Islet precursor cell (in vitro differentiated cells): ENCODE data around the gene CES4A.
"Not testable (repeated sequence)": the region's sequence is repeated elsewhere in the genome, so short reads cannot be mapped to it uniquely, and the experiment has no call there.

Experiments
- DNase-seq: peaks from one replicate; pipeline ENCODE4 v3.0.0-alpha.2; 2018

CES4A gene

GRCh38 chr16:66993558-66993957 is 5.2 kb downstream of the CES4A start:
- DNase-seq: not testable (repeated sequence)

GRCh38 chr16:66996324-66996982 is 8.1 kb downstream of the CES4A start:
- no peak for DNase-seq

DNA sequence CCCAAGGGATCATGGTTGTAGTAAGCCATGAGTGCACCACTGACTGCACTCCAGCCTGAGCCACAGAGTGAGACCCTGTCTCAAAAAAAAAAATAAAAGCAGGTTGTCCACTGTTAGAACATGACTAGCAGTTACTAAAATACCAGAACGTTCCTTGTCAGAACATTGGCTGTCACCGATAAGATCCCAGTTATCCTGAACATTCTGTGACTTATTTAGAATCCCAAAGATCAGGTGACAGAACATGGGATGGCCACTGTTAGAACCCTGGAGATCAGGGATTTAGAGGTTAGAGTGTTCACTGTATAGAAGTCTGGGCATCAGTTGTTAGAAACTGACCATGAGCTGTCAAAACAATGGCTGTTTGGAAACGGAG is 8.6 kb downstream of the CES4A start:
- DNase-seq: no peak

GRCh38 chr16:67000384-67001351 is 12.3 kb downstream of the CES4A start:
- DNase-seq: peak; percentile 71

GRCh38 chr16:67001726-67002125 is 13.3 kb downstream of the CES4A start:
- DNase-seq: no peak

DNA sequence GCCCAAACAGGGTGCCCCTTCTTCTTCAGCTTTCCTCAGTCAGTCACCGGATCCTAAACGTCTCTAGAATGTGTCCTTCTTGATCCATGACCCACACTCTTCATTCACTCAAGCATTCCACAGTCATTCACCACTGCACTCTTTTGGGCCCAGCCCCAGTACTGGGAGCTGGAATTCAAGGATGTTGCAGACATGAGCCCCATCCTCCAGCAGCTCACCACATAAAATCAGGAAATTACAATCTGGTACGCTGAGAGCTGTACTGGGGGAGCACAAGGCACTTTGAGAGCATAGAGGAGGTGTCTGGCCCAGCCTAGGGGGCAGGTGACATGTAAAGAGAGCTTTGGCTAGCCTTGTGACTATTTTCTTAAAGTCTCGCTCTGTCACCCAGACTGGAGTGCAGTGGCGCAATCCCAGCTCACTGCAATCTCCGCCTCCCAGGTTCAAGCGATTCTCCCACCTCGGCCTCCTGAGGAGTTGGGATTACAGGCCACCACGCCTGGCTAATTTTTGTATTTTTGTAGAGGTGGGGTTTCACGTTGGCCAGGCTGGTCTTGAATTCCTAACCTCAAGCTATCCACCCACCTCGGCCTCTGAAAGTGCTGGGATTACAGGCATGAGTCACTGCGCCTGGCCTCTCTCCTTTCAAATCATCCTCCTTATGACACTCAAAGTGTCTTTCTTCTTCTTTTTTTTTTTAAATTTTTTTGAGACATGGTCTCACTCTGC is 18.7 kb downstream of the CES4A start:
- peak; percentile 85 for DNase-seq

GRCh38 chr16:67009158-67009557 is 20.8 kb downstream of the CES4A start:
- no peak for DNase-seq

DNA sequence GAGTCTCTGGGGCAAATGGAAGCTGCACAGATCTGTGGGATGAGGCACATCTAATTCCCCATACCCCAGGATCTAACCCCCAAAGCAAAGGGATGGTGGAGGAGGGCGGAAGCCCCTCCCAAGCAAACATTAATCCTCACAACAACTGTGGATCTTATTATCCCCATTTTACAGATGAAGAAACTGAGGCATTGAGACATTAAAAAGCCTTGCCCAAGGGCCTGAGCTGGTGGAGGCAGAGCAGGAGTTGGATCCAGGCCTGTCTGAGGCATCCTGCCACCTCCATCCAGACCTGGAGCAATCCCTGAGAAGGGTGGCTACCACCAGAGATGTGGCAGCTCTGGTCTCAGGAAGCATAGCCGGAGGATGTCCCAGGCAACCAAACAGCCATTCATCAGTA is 22.9 kb downstream of the CES4A start:
- DNase-seq: no peak

- DNase-seq: no peak
Observed at GRCh38 chr16:67013233-67013822, 24.9 kb downstream of the CES4A start.

- peak; percentile 86 for DNase-seq
Observed at GRCh38 chr16:67013823-67014633, 25.6 kb downstream of the CES4A start.

DNA sequence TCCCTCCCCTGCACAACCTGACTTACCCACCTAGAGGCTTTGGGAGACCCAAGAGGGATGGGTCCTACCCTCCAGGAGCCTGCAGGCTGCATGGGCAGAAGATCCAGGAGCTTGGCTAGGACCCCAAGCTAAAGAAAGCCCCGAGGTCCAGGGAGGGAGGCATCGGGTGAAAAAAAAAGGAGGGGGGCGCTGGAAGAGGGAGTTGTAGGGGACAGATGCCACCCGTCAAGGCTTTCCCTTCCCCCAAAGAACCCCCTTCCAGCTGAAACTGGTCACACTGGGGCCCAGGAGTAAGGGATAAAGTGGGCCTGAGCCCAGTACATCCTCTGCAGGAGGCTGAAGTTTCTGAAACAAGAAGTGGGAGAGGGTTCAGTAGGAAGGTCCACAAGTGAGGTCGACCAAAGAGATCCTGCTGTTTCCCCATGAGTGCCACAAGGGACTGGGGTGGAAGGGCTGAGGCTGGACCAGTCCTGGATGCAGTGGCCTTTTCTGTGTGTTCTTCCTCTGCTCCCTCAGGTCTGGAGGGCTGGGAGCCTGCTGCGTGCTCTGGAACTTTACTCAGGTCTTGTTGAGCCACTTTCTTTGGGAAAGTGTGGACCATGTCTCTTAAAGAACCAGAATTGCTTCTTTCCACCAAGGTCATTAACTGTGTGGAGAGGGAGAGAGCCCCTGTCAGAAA is 26.4 kb downstream of the CES4A start:
- DNase-seq: peak; percentile 50

GRCh38 chr16:67015313-67015731 is 26.9 kb downstream of the CES4A start:
- DNase-seq: peak; percentile 45

GRCh38 chr16:67016143-67016542 is 27.8 kb downstream of the CES4A start:
- DNase-seq: peak; percentile 66

- peak; percentile 49 for DNase-seq
Observed at GRCh38 chr16:67016681-67017420, 28.5 kb downstream of the CES4A start.

DNA sequence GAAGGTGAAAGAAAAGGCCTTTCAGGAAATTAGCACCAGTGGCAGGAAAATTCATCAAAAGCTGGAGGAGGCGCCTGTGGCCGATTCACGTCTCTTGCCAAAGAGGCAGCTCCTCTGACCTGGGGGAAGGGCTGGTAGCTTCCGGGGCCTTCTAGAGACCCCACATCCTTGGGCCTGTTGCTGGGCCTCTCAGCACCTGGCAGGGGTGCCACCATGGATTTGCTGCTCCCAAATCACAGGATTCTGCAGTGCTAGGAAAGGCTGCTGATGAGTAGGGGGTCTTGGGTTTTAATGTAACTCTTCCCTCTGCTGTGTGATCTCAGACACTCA is 29.0 kb downstream of the CES4A start:
- no peak for DNase-seq

GRCh38 chr16:67017810-67018488 is 29.6 kb downstream of the CES4A start:
- DNase-seq: peak; percentile 96

DNA sequence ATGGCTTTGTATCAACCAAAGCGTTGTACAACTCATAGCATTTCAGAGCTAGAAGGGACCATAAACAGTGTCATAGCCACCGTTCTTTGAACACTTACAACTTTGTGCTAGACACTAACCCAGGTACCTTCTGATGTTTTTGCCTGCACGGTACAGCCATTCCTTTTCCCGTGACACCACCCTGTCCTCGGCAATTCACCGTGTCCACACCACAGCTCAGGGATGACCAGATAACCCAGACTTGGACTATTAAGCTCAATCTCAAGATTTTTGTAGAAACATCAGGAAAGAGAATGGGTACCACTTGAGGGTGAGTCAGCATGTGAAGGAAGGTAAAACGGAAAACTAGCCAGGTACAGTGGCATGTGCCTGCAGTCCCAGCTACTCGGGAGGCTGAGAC is 30.8 kb downstream of the CES4A start:
- DNase-seq: peak; percentile 29

- DNase-seq: peak; percentile 40
Observed at GRCh38 chr16:67021321-67021720, 32.9 kb downstream of the CES4A start.

GRCh38 chr16:67022531-67023214 is 34.3 kb downstream of the CES4A start:
- peak; percentile 86 for DNase-seq

GRCh38 chr16:67023689-67024088 is 35.3 kb downstream of the CES4A start:
- no peak for DNase-seq
